Measurements from ENCODE around the gene EGLN2. TPM values are rescaled to one million over a fixed set of nuclear protein-coding genes. Genes with fewer than 3 reads are reported as not detected.
"Not testable (repeated sequence)": the region's sequence is repeated elsewhere in the genome, so short reads cannot be mapped to it uniquely, and the experiment has no call there.

EGLN2 gene
- total RNA-seq, 1 experiment from 2014 or later, result 131 TPM

DNA sequence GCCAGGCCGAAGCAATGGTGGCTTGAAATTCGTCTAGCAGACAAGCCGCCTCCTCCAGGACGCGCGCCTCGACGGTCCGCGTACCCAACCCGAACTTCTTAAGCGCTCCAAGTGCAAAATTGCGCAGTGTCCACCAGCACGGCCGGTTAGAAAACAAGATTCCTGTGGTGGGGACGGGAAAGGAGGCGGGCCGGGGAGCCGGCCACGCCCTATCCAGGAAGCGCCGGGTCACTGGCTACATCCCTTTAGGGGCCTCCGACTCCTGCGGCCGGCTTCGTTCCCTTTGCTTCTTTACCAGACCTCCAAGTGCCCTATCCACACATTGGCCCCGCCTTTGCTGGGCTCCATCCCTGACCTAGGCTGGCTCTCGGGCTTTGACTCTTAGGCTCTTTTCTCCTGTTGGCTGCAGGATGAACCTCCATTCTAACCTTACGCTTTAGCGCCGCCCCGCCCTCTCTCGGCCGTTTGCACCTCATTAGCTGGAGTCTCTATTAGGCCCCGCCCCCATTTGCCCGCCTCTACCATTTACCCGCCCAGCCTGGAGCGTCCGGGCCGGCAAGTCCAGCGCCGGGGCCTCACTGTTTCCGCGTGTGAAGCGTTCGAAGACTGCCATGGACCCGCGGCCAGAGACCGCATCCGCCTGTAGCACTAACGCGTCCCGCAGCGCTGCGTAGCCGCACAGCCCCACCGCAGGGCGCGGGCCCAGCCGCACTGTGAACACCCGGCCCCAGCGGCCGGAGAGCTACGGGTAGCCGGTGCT, 11.8 kb downstream of the EGLN2 start:
- H3K56ac ChIP-seq (ENCODE audit: insufficient read length, low read depth, low read length); H3K27me3 ChIP-seq (ENCODE audit: insufficient read depth, low read length); H3K4me1 ChIP-seq (ENCODE audit: insufficient read depth, low read length); H2BK20ac ChIP-seq (ENCODE audit: low read depth, low read length, poor library complexity, severe bottlenecking); H3K4ac ChIP-seq (ENCODE audit: low read depth, low read length); H3K27ac ChIP-seq (ENCODE audit: insufficient read length, low read depth, low read length); H4K91ac ChIP-seq (ENCODE audit: insufficient read length, low read depth, low read length); H3K79me1 ChIP-seq (ENCODE audit: insufficient read depth, low read depth, low read length, poor library complexity, severe bottlenecking); H3K9me3 ChIP-seq (ENCODE audit: control insufficient read depth, low read depth, low read length); H3K79me2 ChIP-seq (ENCODE audit: insufficient read depth, low read length); H3K9ac ChIP-seq (ENCODE audit: extremely low read depth, insufficient read length, low read length); H2BK12ac ChIP-seq (ENCODE audit: insufficient read length, low read depth, low read length); H4K8ac ChIP-seq (replicated peaks; ENCODE audit: insufficient read length, low read depth, low read length); H4K20me1 ChIP-seq (ENCODE audit: control insufficient read depth, insufficient read depth, insufficient read length); H4K5ac ChIP-seq (ENCODE audit: insufficient read length, low read depth, low read length); H3T11ph ChIP-seq (ENCODE audit: low read length); H2BK5ac ChIP-seq (ENCODE audit: insufficient read length, low read length); H2AK5ac ChIP-seq (ENCODE audit: insufficient read length, low read length); H2BK120ac ChIP-seq (ENCODE audit: low read depth, low read length, poor library complexity, severe bottlenecking); H2BK15ac ChIP-seq (ENCODE audit: low read depth, low read length); H2AFZ ChIP-seq (ENCODE audit: low read length); H3K18ac ChIP-seq (ENCODE audit: insufficient read length, low read depth, low read length); H3K23ac ChIP-seq (ENCODE audit: insufficient read length, low read depth, low read length); H3K9me3 Mint-ChIP-seq: not testable (repeated sequence)
- Histone ChIP-seq H3K23me2 (ENCODE audit: insufficient read length, low read depth, low read length, poor library complexity, severe bottlenecking) (peaks cover 12% of the 10 kb centered on the region), H3K4me2 (ENCODE audit: insufficient read depth, insufficient read length, low read length) (peak overlapping the region; percentile 60), H3K14ac (ENCODE audit: insufficient read depth, low read length) (0 out of 2 replicates have a peak overlapping the region, but pooled peaks have one; percentile 54)
- DNase-seq, result peak; percentile 89
- peaks cover 11 to 29% (median 17%) of the 10 kb centered on the region in 3 experiments; a peak in 6 of 7 replicates for H3K36me3 Mint-ChIP-seq (ENCODE audit: insufficient read depth in 1 of 3, low read depth in 3 of 3)
- TF ChIP-seq, protein P1, sequence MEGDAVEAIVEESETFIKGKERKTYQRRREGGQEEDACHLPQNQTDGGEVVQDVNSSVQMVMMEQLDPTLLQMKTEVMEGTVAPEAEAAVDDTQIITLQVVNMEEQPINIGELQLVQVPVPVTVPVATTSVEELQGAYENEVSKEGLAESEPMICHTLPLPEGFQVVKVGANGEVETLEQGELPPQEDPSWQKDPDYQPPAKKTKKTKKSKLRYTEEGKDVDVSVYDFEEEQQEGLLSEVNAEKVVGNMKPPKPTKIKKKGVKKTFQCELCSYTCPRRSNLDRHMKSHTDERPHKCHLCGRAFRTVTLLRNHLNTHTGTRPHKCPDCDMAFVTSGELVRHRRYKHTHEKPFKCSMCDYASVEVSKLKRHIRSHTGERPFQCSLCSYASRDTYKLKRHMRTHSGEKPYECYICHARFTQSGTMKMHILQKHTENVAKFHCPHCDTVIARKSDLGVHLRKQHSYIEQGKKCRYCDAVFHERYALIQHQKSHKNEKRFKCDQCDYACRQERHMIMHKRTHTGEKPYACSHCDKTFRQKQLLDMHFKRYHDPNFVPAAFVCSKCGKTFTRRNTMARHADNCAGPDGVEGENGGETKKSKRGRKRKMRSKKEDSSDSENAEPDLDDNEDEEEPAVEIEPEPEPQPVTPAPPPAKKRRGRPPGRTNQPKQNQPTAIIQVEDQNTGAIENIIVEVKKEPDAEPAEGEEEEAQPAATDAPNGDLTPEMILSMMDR (conservative IDR thresholded peaks at IDR 0.05), result 0 out of 3 replicates have a peak, but pooled peaks have one; percentile 11
- no CpG with 5 or more reads among the region's 65 CpGs for WGBS (ENCODE audit: extremely low coverage, insufficient read length, low lambda C conversion rate)
- H3K4me3 Mint-ChIP-seq, result peak overlapping the region; percentile 81 to 91
- peak overlapping the region; percentile 98 to 99 (median 99); a peak in 6 of 7 replicates for H3K27ac Mint-ChIP-seq
- peaks cover 43 to 50% of the 10 kb centered on the region in 2 experiments for H3K4me1 Mint-ChIP-seq
- H3K27me3 Mint-ChIP-seq (ENCODE audit: low read depth), result peaks cover 39% of the 10 kb centered on the region
